GM12878 (cell line): ENCODE data around the gene ANKRD42. TPM values are rescaled to one million over a fixed set of nuclear protein-coding genes. Genes with fewer than 3 reads are reported as not detected.

ENCODE experiments used
- ATAC-seq: fragments of 200-7000 bp; cut with Tn5 transposase; 3 replicates; pipeline ENCODE4 v1.9.1; 2020; ENCODE audit warnings: mild to moderate bottlenecking, moderate library complexity
- BruUV-seq: library from RNA; stranded (reverse); fragments of 400-500 nt; replicated peaks from 2 replicates; lab custom pipeline; 2021; lab: Mats Ljungman, UMichigan
- CTCF ChIA-PET: fragments of 300-600 bp; sonication (Branson Sonifier 250); formaldehyde crosslinking; extraction: SDS; loops from one replicate; lab custom pipeline; 2021; ENCODE audit warnings: inconsistent platforms; lab: Yijun Ruan, JAX
- POLR2A ChIA-PET: fragments of 350-600 bp; formaldehyde crosslinking; extraction: SDS; loops from one replicate; lab custom pipeline; 2021; ENCODE audit warnings: inconsistent platforms; lab: Charles Lee
- RAD21 ChIA-PET: fragments of 300-600 bp; sonication (Branson Sonifier 250); formaldehyde crosslinking; loops from one replicate; lab custom pipeline; 2023; ENCODE audit warnings: antibody characterized with exemption; ENCODE audit not compliant: unreplicated experiment; lab: Charles Lee
- SMC1A ChIA-PET: fragments of 300-600 bp; sonication (Branson Sonifier 250); formaldehyde crosslinking; loops from one replicate; lab custom pipeline; 2023; ENCODE audit not compliant: unreplicated experiment, uncharacterized antibody; lab: Charles Lee
- DNase-seq: peaks from one replicate; pipeline ENCODE4 v3.0.0-alpha.2; 2011; ENCODE audit warnings: low read depth, low spot score
- FAIRE-seq: peaks from 3 replicates; lab custom pipeline; 2011; peaks lifted over from hg19 to GRCh38; lab: Jason Lieb, UNC
- H2AFZ ChIP-seq: 2 replicates; pipeline ENCODE4 v1.6.0; 2011; ENCODE audit warnings: low read depth, low read length, control low read depth; ENCODE audit not compliant: control insufficient read depth
- H3K27ac ChIP-seq: 2 replicates; pipeline ENCODE4 v1.5.1; 2011; ENCODE audit warnings: control low read depth; ENCODE audit not compliant: control insufficient read depth, insufficient read depth
- H3K27me3 ChIP-seq, 2 experiments: replicated peaks in 1 of 2; 2 replicates each; pipeline versions ENCODE4 v1.6.0 to v1.6.1; 2011; ENCODE audit warnings: low read length in 1 of 2; ENCODE audit not compliant: control insufficient read depth in 2 of 2, insufficient read depth in 2 of 2
- H3K36me3 ChIP-seq, 2 experiments: 2 replicates each; pipeline ENCODE4 v1.5.1; 2011; ENCODE audit warnings: low read length in 1 of 2; ENCODE audit not compliant: control insufficient read depth in 2 of 2, insufficient read depth in 2 of 2
- H3K4me1 ChIP-seq: 2 replicates; pipeline ENCODE4 v1.6.1; 2011; ENCODE audit warnings: mild to moderate bottlenecking, low read length, moderate library complexity, mixed read lengths; ENCODE audit not compliant: control insufficient read depth, insufficient read depth
- H3K4me2 ChIP-seq: 2 replicates; pipeline ENCODE4 v1.6.0; 2011; ENCODE audit warnings: control low read depth; ENCODE audit not compliant: control insufficient read depth, insufficient read depth
- H3K4me3 ChIP-seq: fragments of 200-600 bp; sonication (generic); 2 replicates; pipeline ENCODE4 v1.5.1; 2016
- H3K79me2 ChIP-seq: 2 replicates; pipeline ENCODE4 v1.6.0; 2011; ENCODE audit warnings: low read length; ENCODE audit not compliant: control insufficient read depth, insufficient read depth
- H3K9ac ChIP-seq: 2 replicates; pipeline ENCODE4 v1.8.0; 2011; ENCODE audit warnings: low read length, control low read depth, mixed read lengths; ENCODE audit not compliant: control insufficient read depth, insufficient read depth
- H3K9me3 ChIP-seq: replicated peaks from 3 replicates; pipeline ENCODE4 v1.5.1; 2011; ENCODE audit warnings: mild to moderate bottlenecking, low read length; ENCODE audit not compliant: control insufficient read depth, insufficient read depth
- H4K20me1 ChIP-seq: 2 replicates; pipeline ENCODE4 v1.6.0; 2011; ENCODE audit not compliant: control insufficient read depth, insufficient read depth
- BCL3 ChIP-seq: IDR thresholded peaks from 2 replicates; pipeline ENCODE4 v1.6.1; 2011; ENCODE audit warnings: borderline replicate concordance, low read depth, mild to moderate bottlenecking, moderate library complexity, low read length; ENCODE audit not compliant: insufficient read depth, poor library complexity, severe bottlenecking
- CHD1 ChIP-seq: IDR thresholded peaks from 2 replicates; pipeline ENCODE4 v1.6.1; 2012; ENCODE audit warnings: low read depth, low read length, improper control_type of control experiment
- HCFC1 ChIP-seq: fragments of 150-350 bp; IDR thresholded peaks from 2 replicates; pipeline ENCODE4 v1.6.1; 2014; ENCODE audit warnings: low read length
- KLF5 ChIP-seq: fragments of 450-650 bp; IDR thresholded peaks from 2 replicates; pipeline ENCODE4 v1.6.1; 2014; ENCODE audit warnings: mild to moderate bottlenecking; ENCODE audit not compliant: partially characterized antibody
- LARP7 ChIP-seq: fragments of 450-650 bp; IDR thresholded peaks from 2 replicates; pipeline ENCODE4 v1.6.1; 2017; ENCODE audit warnings: mild to moderate bottlenecking
- MYB ChIP-seq: fragments of 150-350 bp; IDR thresholded peaks from 2 replicates; pipeline ENCODE4 v1.6.1; 2014; ENCODE audit warnings: mild to moderate bottlenecking, low read depth, low read length, borderline replicate concordance
- MYC ChIP-seq: IDR thresholded peaks from 2 replicates; pipeline ENCODE4 v1.6.1; 2011; ENCODE audit warnings: mild to moderate bottlenecking, low read length, moderate library complexity, inconsistent platforms; ENCODE audit not compliant: insufficient read depth, insufficient replicate concordance, insufficient read length, severe bottlenecking
- NBN ChIP-seq: fragments of 450-650 bp; IDR thresholded peaks from 2 replicates; pipeline ENCODE4 v1.6.1; 2016
- SMAD1 ChIP-seq: fragments of 450-650 bp; IDR thresholded peaks from 2 replicates; pipeline ENCODE4 v1.6.1; 2018; ENCODE audit warnings: mild to moderate bottlenecking, low read depth; ENCODE audit not compliant: partially characterized antibody
- SMC3 ChIP-seq: IDR thresholded peaks from 2 replicates; pipeline ENCODE4 v1.6.1; 2011; ENCODE audit warnings: low read length, improper control_type of control experiment, borderline replicate concordance
- TAF1 ChIP-seq: IDR thresholded peaks from 2 replicates; pipeline ENCODE4 v1.6.1; 2011; ENCODE audit warnings: mild to moderate bottlenecking, low read depth, low read length, borderline replicate concordance
- USF1 ChIP-seq: IDR thresholded peaks from 2 replicates; pipeline ENCODE4 v1.6.1; 2011; ENCODE audit warnings: borderline replicate concordance, low read depth, mild to moderate bottlenecking, moderate library complexity, mixed read lengths, low read length; ENCODE audit not compliant: insufficient read depth; ENCODE audit errors: extremely low read length
- ZNF217 ChIP-seq: fragments of 450-650 bp; IDR thresholded peaks from 2 replicates; pipeline ENCODE4 v1.6.1; 2017; ENCODE audit warnings: antibody characterized with exemption, mild to moderate bottlenecking
- ZZZ3 ChIP-seq: IDR thresholded peaks from 2 replicates; pipeline ENCODE4 v1.6.1; 2011; ENCODE audit warnings: low read depth; ENCODE audit not compliant: control insufficient read depth, insufficient read length
- WGBS: methylation state at CpG from one replicate; pipeline ENCODE4 v1.1.6; 2016; ENCODE audit warnings: low lambda C conversion rate; ENCODE audit not compliant: insufficient replicate concordance, insufficient coverage; ENCODE audit errors: missing lambda C conversion rate; 5-methylcytosine and 5-hydroxymethylcytosine counted together
- in situ Hi-C: fragments of 300-500 bp; cut with MboI; formaldehyde crosslinking; loops from 9 replicates; pipeline ENCODE4 v1.14.3; 2018; ENCODE audit warnings: mixed read lengths
- intact Hi-C: fragments of 100-400 bp; cut with micrococcal nuclease; formaldehyde crosslinking; loops from one replicate; pipeline ENCODE4 v1.14.2; 2022; ENCODE audit not compliant: unreplicated experiment
- polyA plus RNA-seq, 11 experiments: library from polyadenylated mRNA; depleted of rRNA in 4 of 11; unstranded in 6 of 11; stranded (reverse) in 5 of 11; fragments of >200 nt; fragmentation: Nextera tagmentation in 4 of 11; fragmentation: Illumina TruSeq in 1 of 11; extraction: Ambion mirVana in 4 of 11; extraction: Trizol in 1 of 11; gene quantifications; 1 replicate in 1 of 11; 2 replicates in 10 of 11; pipeline versions ENCODE4 v1.2.1 to v1.2.3, GENCODE V29; 2011 to 2016; ENCODE audit warnings: inconsistent platforms in 2 of 11, missing spikeins in 2 of 11, low read depth in 1 of 11
- total RNA-seq, 4 experiments: library from RNA; depleted of rRNA in 3 of 4; stranded (reverse); fragments of >200 nt in 3 of 4; fragmentation: Illumina TruSeq in 1 of 4; extraction: Trizol in 1 of 4; gene quantifications; 2 replicates each; pipeline versions ENCODE4 v1.2.1 to v1.2.3, GENCODE V29; 2013 to 2021
- TF ChIP-seq, protein P1 (sequence below): fragments of 450-650 bp; IDR thresholded peaks from 2 replicates; pipeline ENCODE4 v1.6.1; 2018; ENCODE audit warnings: mild to moderate bottlenecking, low read depth, moderate library complexity; ENCODE audit not compliant: partially characterized antibody
- TF ChIP-seq, protein P2 (sequence below): fragments of 450-650 bp; formaldehyde crosslinking; IDR thresholded peaks from 2 replicates; pipeline ENCODE4 v1.5.0; 2022; ENCODE audit warnings: mild to moderate bottlenecking, missing genetic modification characterization

Gene ANKRD42
- total and polyA plus RNA-seq, 10 of the 15 experiments (the other 5 are each of a cell fraction or from before 2014, with no cell fraction given), result 0.68 to 3.2 (median 2.0) TPM

DNA sequence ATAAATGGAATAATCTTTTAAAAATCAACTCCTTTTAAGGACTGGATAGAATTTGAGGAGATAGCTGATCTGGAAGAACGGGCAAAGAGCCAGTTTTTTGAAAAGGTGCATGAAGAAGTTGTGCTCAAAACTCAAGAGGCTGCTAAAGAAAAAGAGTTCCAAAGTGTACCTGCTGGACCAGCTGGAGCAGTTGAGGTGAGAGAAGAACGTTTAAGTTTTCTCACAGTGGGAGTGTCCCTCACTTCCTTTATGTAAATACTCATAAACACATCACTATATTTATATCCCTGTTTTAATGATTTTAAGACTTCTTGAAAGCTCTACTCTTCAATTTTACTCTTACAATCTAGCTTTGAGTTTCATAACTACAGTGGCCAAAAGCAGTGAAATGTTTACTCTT, 11.7 kb upstream of the ANKRD42 start:
- H3K4me2 ChIP-seq, result no peak overlapping the region
- no peaks in the 10 kb centered on the region for H3K9me3 ChIP-seq
- no peak for DNase-seq
- intact Hi-C loops (no loop called here), in situ Hi-C loops (no loop called here)
- no peaks in the 10 kb centered on the region for H3K27me3 ChIP-seq
- H3K4me1 ChIP-seq, result no peaks in the 10 kb centered on the region
- no peak for ATAC-seq
- RAD21 ChIA-PET, result interaction anchor here (0.7 to 1.4 kb wide), 3 partner anchors 18 to 315 kb away, joined by 3 to 5 read pairs (median 3); no protein-coding TSS in a partner anchor
- H4K20me1 ChIP-seq, result no peaks in the 10 kb centered on the region
- H3K9ac ChIP-seq, result no peak overlapping the region
- no peak overlapping the region for H3K4me3 ChIP-seq
- no peak overlapping the region for H3K27ac ChIP-seq
- H3K36me3 ChIP-seq, result peaks cover 1 to 32% of the 10 kb centered on the region in 2 experiments
- SMC1A ChIA-PET, result interaction anchor here (0.7 to 2.1 kb wide), 4 partner anchors 10 to 67 kb away, joined by 3 to 9 read pairs (median 4); no protein-coding TSS in a partner anchor
- no peak overlapping the region for H2AFZ ChIP-seq
- no TSS peak for BruUV-seq
- FAIRE-seq, result peak; percentile 75
- CTCF ChIA-PET, result interaction anchor here (0.8 to 1.3 kb wide), 3 partner anchors 10 to 23 kb away, joined by 3 to 5 read pairs (median 5); no protein-coding TSS in a partner anchor
- 18% methylated on average over 2 of the region's 2 CpGs for WGBS
- POLR2A ChIA-PET, result interaction anchor here (2.0 to 2.5 kb wide), 2 partner anchors 12 to 22 kb away, joined by 6 to 7 read pairs; partner anchors contain the start of gene ANKRD42
- peaks cover 4% of the 10 kb centered on the region for H3K79me2 ChIP-seq
- TF ChIP-seq LARP7 (no peak), HCFC1 (no peak), ZZZ3 (no peak), ZNF217 (no peak), MYB (no peak), TAF1 (no peak), BCL3 (no peak), NBN (no peak), SMAD1 (no peak), MYC (no peak), KLF5 (no peak), USF1 (no peak), SMC3 (no peak), CHD1 (no peak)
- TF ChIP-seq, protein P1, sequence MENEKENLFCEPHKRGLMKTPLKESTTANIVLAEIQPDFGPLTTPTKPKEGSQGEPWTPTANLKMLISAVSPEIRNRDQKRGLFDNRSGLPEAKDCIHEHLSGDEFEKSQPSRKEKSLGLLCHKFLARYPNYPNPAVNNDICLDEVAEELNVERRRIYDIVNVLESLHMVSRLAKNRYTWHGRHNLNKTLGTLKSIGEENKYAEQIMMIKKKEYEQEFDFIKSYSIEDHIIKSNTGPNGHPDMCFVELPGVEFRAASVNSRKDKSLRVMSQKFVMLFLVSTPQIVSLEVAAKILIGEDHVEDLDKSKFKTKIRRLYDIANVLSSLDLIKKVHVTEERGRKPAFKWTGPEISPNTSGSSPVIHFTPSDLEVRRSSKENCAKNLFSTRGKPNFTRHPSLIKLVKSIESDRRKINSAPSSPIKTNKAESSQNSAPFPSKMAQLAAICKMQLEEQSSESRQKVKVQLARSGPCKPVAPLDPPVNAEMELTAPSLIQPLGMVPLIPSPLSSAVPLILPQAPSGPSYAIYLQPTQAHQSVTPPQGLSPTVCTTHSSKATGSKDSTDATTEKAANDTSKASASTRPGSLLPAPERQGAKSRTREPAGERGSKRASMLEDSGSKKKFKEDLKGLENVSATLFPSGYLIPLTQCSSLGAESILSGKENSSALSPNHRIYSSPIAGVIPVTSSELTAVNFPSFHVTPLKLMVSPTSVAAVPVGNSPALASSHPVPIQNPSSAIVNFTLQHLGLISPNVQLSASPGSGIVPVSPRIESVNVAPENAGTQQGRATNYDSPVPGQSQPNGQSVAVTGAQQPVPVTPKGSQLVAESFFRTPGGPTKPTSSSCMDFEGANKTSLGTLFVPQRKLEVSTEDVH, result no peak
- TF ChIP-seq, protein P2, sequence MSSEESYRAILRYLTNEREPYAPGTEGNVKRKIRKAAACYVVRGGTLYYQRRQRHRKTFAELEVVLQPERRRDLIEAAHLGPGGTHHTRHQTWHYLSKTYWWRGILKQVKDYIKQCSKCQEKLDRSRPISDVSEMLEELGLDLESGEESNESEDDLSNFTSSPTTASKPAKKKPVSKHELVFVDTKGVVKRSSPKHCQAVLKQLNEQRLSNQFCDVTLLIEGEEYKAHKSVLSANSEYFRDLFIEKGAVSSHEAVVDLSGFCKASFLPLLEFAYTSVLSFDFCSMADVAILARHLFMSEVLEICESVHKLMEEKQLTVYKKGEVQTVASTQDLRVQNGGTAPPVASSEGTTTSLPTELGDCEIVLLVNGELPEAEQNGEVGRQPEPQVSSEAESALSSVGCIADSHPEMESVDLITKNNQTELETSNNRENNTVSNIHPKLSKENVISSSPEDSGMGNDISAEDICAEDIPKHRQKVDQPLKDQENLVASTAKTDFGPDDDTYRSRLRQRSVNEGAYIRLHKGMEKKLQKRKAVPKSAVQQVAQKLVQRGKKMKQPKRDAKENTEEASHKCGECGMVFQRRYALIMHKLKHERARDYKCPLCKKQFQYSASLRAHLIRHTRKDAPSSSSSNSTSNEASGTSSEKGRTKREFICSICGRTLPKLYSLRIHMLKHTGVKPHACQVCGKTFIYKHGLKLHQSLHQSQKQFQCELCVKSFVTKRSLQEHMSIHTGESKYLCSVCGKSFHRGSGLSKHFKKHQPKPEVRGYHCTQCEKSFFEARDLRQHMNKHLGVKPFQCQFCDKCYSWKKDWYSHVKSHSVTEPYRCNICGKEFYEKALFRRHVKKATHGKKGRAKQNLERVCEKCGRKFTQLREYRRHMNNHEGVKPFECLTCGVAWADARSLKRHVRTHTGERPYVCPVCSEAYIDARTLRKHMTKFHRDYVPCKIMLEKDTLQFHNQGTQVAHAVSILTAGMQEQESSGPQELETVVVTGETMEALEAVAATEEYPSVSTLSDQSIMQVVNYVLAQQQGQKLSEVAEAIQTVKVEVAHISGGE (CRISPR knock-in tag), result no peak
